ENCODE results near the gene MAT1A. TPM values are rescaled to one million over a fixed set of nuclear protein-coding genes. Genes with fewer than 3 reads are reported as not detected.
A peak's percentile ranks its signal among the peaks of the same experiment; 100 is the strongest.

Gene MAT1A
- total and polyA plus RNA-seq, 8 donors: 4.7 to 15.6 (median 8.9) TPM

DNA sequence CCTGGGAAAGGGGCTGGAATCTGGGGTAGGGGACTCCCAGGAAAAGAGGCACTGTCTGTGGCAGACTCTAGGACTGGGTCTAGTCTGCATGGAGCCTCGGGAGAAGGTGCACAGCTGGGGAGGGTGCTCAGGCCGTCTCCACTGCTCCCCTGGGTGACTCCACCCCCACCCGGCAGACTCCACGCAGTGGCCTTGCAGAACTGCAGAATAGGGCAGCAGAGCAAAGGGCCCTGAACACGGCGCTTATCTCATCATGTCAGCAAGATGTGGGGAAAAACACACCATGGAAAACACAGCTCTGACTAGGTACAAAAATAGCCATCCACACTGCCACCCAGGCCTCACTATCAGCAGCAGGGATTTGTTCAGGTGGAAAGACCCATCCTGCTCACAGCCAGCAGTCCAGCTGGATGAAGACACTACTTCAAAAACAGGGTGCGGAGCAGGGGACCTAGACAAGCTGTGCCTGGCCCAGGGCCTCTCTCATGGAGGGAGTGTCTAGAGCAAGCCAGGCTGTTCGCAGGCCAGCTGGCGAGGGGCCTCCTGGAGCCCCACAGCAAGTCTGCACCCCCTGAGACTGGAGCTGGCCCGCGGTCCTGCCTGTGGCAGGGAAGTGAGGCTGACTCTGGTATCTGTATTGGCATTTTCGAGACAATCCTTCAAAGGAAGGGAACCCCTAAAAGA is 11.7 kb downstream of the MAT1A start:
- FAIRE-seq: no peak

DNA sequence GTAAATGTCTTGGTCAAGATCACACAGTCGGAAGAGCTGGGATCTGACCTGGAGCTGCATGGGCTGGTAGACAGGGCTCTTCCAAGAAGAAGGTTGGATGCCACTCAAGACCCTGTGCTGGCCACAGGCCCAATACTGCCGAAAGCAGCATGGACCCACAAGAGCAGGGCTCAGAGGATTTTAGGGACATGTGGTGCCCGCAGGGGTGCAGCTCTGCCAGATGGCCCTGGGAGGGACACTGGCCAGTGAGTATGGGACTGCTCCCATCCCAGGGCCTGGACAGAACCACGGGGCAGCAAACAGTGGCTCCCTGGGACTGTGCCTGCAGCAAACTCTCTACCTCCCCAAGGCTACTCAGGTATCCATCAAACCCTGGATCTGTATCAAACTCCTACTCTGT is 12.4 kb downstream of the MAT1A start:
- TF ChIP-seq, protein P1, sequence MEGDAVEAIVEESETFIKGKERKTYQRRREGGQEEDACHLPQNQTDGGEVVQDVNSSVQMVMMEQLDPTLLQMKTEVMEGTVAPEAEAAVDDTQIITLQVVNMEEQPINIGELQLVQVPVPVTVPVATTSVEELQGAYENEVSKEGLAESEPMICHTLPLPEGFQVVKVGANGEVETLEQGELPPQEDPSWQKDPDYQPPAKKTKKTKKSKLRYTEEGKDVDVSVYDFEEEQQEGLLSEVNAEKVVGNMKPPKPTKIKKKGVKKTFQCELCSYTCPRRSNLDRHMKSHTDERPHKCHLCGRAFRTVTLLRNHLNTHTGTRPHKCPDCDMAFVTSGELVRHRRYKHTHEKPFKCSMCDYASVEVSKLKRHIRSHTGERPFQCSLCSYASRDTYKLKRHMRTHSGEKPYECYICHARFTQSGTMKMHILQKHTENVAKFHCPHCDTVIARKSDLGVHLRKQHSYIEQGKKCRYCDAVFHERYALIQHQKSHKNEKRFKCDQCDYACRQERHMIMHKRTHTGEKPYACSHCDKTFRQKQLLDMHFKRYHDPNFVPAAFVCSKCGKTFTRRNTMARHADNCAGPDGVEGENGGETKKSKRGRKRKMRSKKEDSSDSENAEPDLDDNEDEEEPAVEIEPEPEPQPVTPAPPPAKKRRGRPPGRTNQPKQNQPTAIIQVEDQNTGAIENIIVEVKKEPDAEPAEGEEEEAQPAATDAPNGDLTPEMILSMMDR (IDR thresholded peaks at IDR 0.05): no peak
- peaks cover 0 to 25% (median 12%) of the 10 kb centered on the region in 3 donors for H3K4me1 ChIP-seq
- no peak overlapping the region for H3K4me3 ChIP-seq
- no peaks in the 10 kb centered on the region for H3K36me3 ChIP-seq
- intact Hi-C loops (cut with DNase I): no loop called here
- DNase-seq (no peak), FAIRE-seq (no peak), ATAC-seq (no peak)
- no peaks in the 10 kb centered on the region for H3K27me3 ChIP-seq
- WGBS, 2 donors: 64 to 68% methylated on average over 4 of the region's 4 CpGs
- H3K9me3 ChIP-seq: no peaks in the 10 kb centered on the region
- H3K27ac ChIP-seq: peak overlapping the region in 1 of 4 donors; percentile 37

More for the DNA sequence above, 11.7 kb downstream of the MAT1A start:
- TF ChIP-seq, protein P1 (IDR thresholded peaks at IDR 0.05): no peak
- no peaks in the 10 kb centered on the region for H3K36me3 ChIP-seq
- no peaks in the 10 kb centered on the region for H3K27me3 ChIP-seq
- WGBS, 2 donors: 33 to 39% methylated on average over 12 of the region's 12 CpGs
- peaks cover 0 to 27% (median 19%) of the 10 kb centered on the region in 3 donors for H3K4me1 ChIP-seq
- H3K9me3 ChIP-seq: no peaks in the 10 kb centered on the region
- DNase-seq (peak in 3 of 6 donors; percentile 62 to 85 (median 79)), ATAC-seq (peak; percentile 60 to 85 (median 74))
- no peak overlapping the region for H3K4me3 ChIP-seq
- peak overlapping the region in 3 of 4 donors; percentile 0 to 86 (median 72) for H3K27ac ChIP-seq
- intact Hi-C loops (cut with DNase I): no loop called here

DNA sequence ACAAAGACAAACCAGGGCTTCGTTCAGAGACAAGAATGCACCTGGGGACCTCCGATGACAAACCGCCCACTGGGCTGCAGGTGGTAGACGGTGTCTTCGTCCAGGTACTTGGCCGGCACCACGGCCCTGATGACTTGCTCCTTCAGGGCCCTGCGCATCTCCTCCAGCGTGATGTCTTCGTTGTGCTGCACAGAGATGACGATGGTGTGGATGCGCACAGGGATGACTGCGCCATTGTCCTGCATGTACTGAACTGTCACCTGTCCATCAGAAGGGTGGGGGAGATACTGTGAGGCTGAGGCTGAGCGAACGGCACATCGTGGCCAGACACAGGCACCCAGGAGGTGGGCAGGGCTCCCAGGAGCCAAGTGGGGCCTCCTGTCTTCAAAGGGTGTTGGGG is 13.1 kb downstream of the MAT1A start:
- Histone ChIP-seq H3K9me3 (no peaks in the 10 kb centered on the region), H3K4me1 (peaks cover 0 to 19% (median 11%) of the 10 kb centered on the region in 3 donors), H3K36me3 (no peaks in the 10 kb centered on the region), H3K27ac (no peak overlapping the region), H3K4me3 (no peak overlapping the region), H3K27me3 (no peaks in the 10 kb centered on the region)
- ATAC-seq (no peak), DNase-seq (no peak), FAIRE-seq (no peak)
- intact Hi-C loops (cut with DNase I): no loop called here
- 92 to 96% methylated on average over 16 of the region's 16 CpGs for WGBS, 2 donors
- TF ChIP-seq, protein P1 (IDR thresholded peaks at IDR 0.05): no peak

DNA sequence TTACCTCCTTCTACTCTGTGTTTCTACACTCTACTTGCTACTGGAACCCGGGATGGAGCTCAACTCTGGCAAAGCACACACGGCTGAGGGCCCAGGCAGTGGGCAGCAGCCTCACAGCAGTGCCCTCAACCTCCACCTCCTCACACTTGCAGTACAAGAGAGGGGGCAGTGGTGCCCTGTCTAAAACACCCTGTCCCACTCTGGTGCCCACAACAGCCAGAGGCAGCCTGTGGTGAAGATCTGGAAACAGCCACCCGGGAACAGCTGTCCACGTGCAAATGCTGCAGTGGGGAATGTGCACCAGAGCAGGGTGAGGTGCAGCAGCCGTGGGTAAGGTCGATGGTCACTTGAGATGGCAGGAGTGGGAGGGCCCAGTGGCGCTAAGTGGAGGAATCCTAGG is 13.7 kb downstream of the MAT1A start:
- no peaks in the 10 kb centered on the region for H3K9me3 ChIP-seq
- no peak overlapping the region for H3K27ac ChIP-seq
- TF ChIP-seq, protein P1 (IDR thresholded peaks at IDR 0.05): no peak
- 51 to 63% methylated on average over 7 of the region's 7 CpGs for WGBS, 2 donors
- no peaks in the 10 kb centered on the region for H3K27me3 ChIP-seq
- FAIRE-seq: no peak
- H3K4me1 ChIP-seq: peaks cover 0 to 19% (median 11%) of the 10 kb centered on the region in 3 donors
- no peaks in the 10 kb centered on the region for H3K36me3 ChIP-seq
- DNase-seq: no peak
- no peak overlapping the region for H3K4me3 ChIP-seq
- intact Hi-C loops (cut with DNase I): no loop called here
- ATAC-seq: no peak

DNA sequence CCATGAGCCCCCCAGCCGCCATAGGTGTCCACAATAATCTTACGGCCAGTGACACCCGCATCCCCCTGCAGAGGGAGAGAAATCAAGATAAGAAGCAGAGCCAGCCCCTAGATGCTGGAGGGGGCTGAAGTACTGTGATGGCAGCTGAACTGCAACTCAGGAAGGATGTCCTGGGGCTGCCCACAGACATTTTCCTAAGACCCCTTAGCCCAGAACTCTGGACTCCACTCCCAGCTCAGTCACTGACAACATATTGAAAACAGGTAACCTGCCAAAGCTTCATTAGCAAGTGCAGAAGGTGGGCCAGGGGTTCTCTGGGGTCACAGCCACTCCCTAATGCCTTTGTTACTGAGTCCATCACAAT is 14.3 kb downstream of the MAT1A start:
- FAIRE-seq: no peak

More for the DNA sequence above, 14.3 kb downstream of the MAT1A start:
- intact Hi-C loops (cut with DNase I): no loop called here
- Histone ChIP-seq H3K4me1 (peaks cover 0 to 19% (median 11%) of the 10 kb centered on the region in 3 donors), H3K9me3 (no peaks in the 10 kb centered on the region), H3K4me3 (no peak overlapping the region), H3K27ac (no peak overlapping the region), H3K27me3 (no peaks in the 10 kb centered on the region), H3K36me3 (no peaks in the 10 kb centered on the region)
- TF ChIP-seq, protein P1 (IDR thresholded peaks at IDR 0.05): no peak
- WGBS, 2 donors: 90% methylated on average over 3 of the region's 3 CpGs
- no peak for DNase-seq
- ATAC-seq: no peak
